Left ventricle myocardium superior (tissue), 1 donor: Measurements from ENCODE around the gene PROM1. TPM values are rescaled to one million over a fixed set of nuclear protein-coding genes. Genes with fewer than 3 reads are reported as not detected.

Source experiments
- ATAC-seq: fragments of 200-7000 bp; cut with Tn5 transposase; one replicate; pipeline ENCODE4 v1.9.1; 2020; ENCODE audit warnings: mild to moderate bottlenecking, moderate library complexity
- DNase-seq: peaks from one replicate; pipeline ENCODE4 v3.0.0-alpha.2; 2020
- intact Hi-C: fragments of 100-400 bp; cut with micrococcal nuclease; formaldehyde crosslinking; loops from one replicate; pipeline ENCODE4 v1.11.0; 2022
- total RNA-seq: library from RNA; stranded (reverse); fragmentation: NEBNext Ultra II Directional; extraction: Animal tissue kit (Norgen Biotek cat#: 25700); gene quantifications from one replicate; pipeline ENCODE4 v1.2.1, GENCODE V29; 2021
- donor health status: DM: no; HTN: yes; CAD: no; lungs with severe emphysema.

Gene PROM1
- total RNA-seq, 1 donor from 2014 or later = 3.2 TPM

DNA sequence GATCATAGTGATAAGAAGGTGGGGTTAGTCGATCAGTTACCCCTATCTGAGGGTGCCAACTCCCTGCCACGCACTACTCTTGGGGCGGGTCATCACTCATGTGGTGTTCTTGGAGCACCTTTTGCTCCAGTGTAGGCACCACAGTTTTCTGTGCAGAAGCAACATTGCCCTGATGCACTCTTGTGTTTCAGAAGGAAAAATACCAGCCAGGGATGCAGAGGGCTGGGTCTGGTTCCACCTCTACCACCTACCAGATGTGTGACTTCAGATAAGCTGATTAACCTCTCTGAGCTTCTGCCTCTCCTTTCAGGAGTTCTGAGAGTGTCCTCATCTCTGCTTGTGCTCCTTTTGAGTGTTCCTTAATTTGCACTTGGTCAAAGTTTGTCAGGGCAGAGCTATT is 29.9 kb upstream of the PROM1 start:
- intact Hi-C loops = no loop called here
- no peak for ATAC-seq
- no peak for DNase-seq

DNA sequence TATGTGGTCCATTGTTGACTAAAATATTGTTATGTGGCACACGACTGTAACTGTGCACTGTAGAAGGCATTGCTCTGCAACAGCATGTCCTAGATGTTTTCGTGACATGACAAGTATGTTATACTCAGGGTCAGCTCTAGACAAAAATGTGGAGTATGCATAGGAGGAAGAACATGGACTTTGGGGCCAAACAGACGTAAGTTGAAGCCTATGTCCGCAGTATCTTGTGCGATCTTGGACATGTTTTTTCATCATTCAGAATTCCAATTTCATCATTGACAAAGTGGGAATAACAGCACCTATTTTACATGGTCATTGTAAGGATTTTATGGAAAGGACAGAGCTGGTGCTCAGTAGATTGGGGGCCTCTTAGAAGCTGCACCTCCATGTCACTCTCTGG is 27.7 kb upstream of the PROM1 start:
- DNase-seq = no peak
- ATAC-seq = no peak
- intact Hi-C loops = no loop called here

DNA sequence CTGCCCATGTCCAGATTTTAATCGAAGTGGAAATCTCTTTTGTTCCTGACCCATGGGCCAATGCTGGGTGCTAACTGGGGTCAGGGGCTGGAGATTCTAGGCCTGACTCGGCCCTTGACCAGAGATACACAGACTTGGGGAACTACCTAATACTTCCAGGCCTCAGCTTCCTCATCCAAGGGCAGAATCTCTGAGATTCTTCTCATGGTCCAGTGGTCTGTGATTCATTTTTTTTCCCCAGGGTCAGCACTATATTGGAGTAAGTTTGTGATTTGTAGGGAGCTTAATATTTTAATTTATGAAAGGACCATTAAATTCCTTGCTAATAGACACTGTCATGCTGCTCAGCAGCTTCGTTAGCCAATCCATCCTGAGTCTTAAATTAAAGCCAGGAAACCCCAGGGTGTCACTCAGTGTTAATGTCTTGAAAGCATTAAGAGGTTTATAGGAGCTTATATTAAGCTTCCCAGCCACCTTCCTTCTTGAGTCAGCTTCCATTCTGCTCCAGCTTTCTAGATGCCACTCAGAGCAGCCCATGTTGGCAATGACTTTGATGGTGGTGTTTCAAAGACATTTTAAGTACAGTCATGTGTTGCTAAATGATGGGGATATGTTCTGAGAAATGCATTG is 27.0 kb upstream of the PROM1 start:
- DNase-seq (no peak), ATAC-seq (no peak)
- intact Hi-C loops = no loop called here

DNA sequence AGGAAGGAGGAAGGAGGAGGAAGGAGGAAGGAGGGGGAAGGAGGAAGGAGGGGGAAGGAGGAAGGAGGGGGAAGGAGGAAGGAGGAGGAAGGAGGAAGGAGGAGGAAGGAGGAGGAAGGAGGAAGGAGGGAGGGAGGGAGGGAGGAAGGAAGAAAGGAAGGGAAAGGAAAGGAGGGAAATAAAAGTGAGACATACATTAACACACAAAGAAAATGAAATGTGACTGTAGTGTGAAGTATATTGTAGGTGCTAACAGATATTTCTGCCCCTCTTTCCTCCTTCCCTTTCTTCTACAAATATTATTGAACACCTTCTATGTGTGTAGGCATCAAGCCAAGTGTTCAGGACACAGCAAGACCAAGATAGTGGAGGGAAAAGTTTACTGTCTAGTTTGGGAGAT is 26.4 kb upstream of the PROM1 start:
- DNase-seq = no peak
- intact Hi-C loops = no loop called here
- no peak for ATAC-seq

DNA sequence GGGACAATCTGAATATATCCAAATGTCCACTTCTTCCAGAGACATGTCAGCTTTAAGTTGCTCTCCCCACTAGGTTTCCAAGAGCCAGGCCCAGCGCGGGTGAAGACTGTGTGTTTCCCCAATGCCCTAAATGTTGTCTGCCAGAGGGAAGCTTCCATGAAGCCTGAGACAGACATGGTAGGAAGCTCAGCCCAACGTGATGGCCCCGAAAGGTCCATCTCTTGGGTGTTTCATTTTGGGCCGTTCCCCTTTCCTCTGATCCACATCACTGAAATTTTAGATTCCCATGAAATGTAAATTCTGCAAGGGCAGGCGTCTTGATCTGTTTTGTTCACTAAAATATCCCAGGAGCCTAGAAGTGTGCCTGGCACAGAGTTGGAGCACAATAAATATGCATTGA is 25.4 kb upstream of the PROM1 start:
- no peak for ATAC-seq
- intact Hi-C loops = no loop called here

DNA sequence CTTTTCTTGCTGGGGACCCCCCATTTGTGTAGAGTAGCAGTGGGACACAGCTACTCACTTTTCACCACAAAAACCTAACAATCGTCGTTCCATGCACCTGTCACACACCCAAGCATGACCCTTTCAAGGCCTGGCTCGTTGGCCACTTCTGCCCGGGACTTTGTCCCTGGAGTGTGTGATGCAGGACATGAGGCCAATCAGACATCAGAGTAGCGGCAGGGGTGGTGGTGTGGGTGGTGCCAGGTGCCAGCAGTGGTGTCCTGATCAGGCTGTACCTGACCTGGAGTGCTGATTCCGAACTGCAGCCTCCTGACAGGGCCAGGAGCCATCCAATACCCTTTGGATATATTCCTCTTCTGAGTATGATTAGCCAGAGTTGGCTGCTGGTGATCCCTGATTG is 23.1 kb upstream of the PROM1 start:
- intact Hi-C loops = no loop called here
- no peak for ATAC-seq
- no peak for DNase-seq

More for the DNA sequence above, 25.4 kb upstream of the PROM1 start:
- DNase-seq = no peak

DNA sequence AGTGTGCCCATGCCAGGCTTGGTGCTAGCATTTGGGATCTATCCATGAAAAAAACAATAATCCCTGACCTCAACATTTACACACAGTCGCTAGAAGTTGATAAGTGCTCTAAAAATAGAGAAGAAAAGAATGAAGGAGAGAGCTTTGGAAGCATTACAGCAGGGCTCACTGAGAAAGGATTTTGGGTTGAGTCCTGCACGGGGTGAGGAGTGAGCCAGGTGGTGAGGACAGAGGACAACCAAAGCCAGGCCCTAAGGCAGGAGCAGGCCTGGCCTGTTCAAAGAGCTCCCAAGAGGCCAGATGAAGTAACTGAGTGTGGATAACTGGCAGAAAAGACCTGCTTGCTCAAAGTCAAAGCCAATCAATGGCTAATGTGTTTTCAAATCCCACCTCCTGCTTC is 20.7 kb upstream of the PROM1 start:
- DNase-seq (no peak), ATAC-seq (peak; percentile 89)
- intact Hi-C loops = no loop called here

DNA sequence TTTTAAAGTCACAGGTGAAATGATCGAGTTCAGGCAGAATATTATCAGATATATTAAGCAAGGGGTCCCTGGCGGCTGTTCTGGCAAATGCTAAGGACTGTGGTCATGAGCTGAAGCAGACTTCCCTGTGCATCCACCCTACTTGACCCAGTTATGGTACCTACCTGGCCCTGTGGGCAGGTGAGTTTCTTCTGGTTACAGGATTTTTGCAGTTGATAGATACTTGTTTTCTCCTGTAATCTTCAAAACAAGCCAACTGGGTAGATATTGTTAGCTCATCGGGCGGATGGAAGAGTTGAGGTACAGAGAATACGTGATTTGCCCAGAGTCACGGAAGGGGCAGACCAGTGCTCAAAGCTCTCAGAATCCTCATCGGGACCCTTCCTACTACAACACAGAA is 18.5 kb upstream of the PROM1 start:
- intact Hi-C loops = no loop called here
- DNase-seq (no peak), ATAC-seq (no peak)

DNA sequence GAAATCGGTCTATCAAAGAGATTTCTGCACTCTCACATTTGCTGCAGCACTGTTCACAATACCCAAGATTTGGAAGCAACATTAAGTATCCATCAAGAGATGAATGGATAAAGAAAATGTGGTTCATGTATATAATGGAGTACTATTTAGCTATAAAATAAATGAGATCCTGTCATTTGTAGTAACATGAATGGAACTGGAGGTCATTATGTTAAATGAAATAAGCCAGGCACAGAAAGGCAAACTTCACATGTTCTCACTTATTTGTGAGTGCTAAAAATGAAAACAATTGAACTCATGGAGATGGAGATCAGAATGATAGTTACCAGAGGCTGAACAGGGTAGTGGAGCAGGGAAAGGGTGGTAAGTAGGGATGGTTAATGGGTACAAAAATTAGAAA is 17.0 kb upstream of the PROM1 start:
- DNase-seq (no peak), ATAC-seq (no peak)

DNA sequence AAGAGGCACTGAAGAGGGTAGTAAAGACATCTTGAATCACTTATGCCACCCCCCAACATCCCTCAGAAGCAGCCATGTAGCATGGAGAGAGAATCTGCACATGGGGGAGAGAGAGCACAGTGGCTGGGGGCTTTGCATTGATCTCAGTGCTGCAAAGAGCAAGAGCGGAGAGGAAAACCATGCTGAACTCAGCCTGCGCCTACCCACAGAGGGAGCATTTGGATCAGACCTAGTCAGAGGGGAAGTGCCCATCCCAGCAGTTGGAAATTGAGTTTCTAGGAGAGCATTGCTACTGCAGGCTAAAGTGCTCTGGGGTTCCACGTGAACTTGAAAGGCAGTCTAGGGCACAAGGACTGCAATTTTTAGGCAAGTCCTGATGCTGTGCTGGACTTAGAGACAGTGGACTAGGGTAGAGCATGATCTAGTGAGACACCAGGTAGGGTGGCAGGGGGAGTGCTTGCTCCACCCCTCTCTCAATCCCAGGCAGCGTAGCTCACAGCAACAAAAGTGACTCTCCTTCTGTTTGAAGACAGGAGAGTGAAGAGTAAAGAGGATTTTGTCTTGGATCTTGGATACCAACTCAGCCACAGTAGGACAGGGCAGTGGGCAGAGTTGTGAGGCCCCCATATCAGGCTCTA is 9.0 kb upstream of the PROM1 start:
- ATAC-seq (no peak), DNase-seq (no peak)
- intact Hi-C loops = no loop called here

More for the DNA sequence above, 17.0 kb upstream of the PROM1 start:
- intact Hi-C loops = no loop called here

DNA sequence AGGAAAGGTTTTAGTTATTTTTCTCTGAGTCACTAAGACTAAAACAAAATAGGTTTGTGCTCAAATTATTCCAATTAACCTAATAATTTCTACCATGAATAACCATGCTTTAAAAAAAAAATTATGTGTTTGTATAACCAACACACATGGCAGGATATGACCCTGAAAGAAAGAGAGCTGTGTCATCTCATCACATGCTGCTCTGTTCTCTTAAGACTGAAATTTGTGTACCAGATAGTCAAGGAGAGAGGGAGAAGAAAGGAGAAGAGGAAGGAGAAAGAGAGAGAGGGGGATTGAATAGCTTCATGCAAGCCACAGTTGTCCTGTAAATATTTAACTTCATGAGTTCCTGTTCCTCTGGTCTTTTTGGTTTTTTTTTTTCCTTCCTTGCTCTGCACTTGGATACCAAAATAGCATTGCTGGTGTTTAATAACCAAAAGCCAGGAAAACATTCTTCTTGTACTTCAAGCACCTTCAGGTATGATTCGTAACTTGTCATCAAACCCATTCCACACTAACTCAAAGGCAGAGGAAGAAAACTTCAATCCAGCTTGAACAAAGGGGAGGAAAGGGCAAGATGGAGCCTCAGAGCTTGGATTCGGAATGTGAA is 6.4 kb upstream of the PROM1 start:
- DNase-seq (no peak), ATAC-seq (no peak)
- intact Hi-C loops = no loop called here

DNA sequence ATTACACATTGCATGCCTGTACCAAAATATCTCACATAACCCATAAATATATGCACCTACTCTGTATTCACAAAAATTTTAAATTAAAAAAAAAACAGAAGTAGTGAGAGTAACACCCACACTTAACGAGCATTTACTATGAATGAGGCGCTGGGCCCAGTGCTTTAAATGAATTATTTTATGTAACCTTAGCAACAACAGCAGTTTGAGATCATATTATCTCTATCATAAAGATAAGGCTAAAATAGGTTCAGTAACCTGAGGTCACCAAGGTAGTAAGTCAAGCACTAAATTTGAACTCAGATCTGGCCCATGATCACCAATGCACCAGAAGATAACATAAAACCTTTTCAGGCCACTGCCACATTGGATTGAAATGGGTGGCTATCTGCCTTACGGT is 5.3 kb upstream of the PROM1 start:
- DNase-seq = no peak
- intact Hi-C loops = no loop called here
- no peak for ATAC-seq

DNA sequence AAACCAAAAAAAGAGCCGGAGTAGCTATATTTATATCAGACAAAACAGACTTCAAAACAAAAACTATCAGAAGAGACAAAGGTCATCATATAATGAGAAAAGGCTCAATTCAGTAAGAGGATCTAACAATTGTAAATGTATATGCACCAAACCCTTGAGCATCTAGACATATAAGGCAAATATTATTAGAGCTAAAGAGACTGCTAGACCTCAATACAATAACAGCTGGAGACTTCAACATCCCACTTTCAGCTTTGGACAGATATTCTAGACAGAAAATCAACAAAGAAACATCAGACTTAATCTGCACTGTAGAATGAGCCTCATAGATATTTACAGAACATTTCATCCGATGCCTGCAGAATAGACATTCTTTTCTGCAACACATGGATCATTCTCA is 4.8 kb upstream of the PROM1 start:
- intact Hi-C loops = no loop called here
- no peak for ATAC-seq

DNA sequence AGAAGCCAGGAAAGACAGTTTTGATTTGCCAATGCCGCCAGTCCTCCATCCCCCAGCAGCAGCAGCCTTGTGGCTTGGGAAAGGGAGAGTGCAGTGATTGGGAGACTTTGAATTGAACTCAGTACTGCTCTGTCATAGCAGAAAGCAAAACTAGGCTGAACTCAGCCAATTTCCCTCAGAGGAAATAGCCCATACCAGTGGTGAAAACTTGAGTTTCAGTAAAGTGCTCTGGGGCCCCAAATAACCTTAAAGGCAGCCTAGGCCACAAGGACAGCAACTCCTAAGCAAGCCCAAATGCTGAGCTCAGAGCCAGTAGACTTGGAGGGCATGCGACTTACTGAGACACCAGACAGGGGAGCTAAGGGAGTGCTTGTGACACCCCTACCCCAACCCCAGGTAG is 2.0 kb upstream of the PROM1 start:
- DNase-seq = no peak
- no peak for ATAC-seq
- intact Hi-C loops = no loop called here

More for the DNA sequence above, 4.8 kb upstream of the PROM1 start:
- DNase-seq = no peak

DNA sequence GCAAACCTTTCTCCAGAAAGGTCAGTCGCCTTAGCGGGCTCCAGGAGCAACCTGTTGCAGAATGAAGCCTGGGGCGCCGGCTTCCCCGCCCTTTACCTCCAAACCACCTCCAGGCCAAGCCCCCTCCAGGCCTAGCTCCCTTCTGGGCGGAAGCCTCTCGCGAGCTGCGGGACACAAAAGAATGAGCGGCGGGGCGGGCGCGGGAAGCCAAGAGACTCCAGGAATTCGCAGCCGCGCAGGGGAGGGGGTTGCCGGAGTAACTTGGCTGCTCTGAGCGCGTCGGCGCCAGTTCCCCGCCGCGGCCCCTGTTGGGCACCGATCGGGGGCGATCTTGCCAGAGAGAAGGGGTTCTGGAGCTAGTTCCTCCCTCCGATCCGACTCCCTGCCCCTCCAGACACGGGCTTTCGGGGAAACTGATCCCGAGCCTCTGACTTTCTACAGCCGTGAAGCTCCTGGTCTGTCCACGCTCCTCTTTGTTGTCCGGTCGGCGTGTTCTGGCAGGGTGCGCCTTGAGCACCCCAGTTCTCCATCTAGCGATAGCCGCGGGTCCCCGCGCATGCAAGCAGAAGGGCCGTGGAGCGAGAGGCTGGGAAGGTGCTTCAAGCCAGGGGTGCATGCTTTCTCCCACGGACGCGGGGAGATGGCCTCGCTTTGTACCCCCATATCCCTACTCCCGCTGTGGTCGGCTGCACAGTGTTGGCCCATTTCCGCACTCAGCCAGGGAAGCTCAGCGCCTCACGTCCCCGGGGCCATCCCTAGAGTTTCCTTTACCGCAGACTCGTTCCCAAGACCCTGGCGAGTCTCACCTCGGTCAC is 1.2 kb downstream of the PROM1 start:
- DNase-seq (peak; percentile 49), ATAC-seq (peak; percentile 54)
- intact Hi-C loops = no loop called here

DNA sequence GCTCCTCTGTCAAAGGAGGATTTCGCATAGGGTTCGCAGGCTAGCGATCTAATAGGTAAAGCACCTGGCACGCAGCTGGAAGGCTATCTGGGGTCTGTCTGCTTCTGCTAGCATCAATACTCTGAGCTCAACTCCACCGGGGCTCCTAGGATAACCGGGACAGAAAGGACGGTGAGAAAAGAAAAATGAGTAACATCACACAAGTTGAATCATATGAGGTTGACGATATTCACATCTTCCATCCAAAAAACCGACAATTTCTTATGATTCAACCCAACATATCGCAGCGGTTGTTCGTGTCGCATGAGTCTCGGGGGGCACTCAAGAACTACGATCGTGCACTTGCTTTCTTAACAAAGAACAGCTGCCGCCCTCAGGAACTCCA is 1.8 kb downstream of the PROM1 start:
- ATAC-seq = no peak
- DNase-seq = no peak
- intact Hi-C loops = no loop called here

DNA sequence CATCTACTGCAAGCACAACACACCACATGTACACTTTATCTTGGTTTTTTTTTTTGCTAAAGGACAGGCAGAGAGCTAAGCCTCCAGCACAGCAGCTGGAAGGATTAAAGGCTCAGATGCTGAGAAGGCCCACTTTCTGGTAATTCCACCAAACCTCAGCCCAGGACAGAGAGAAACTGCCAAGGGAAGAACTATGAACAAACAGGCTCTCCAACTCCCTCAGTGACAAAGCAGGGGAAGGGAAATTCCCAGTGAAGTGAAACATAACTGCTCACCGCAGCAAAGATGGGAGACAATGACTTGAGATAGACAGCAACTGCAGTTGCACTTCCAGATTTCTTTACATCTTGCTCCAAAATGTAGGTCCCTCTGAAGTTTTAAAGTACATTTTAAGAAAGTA is 4.8 kb downstream of the PROM1 start:
- DNase-seq (no peak), ATAC-seq (no peak)
- intact Hi-C loops = no loop called here

DNA sequence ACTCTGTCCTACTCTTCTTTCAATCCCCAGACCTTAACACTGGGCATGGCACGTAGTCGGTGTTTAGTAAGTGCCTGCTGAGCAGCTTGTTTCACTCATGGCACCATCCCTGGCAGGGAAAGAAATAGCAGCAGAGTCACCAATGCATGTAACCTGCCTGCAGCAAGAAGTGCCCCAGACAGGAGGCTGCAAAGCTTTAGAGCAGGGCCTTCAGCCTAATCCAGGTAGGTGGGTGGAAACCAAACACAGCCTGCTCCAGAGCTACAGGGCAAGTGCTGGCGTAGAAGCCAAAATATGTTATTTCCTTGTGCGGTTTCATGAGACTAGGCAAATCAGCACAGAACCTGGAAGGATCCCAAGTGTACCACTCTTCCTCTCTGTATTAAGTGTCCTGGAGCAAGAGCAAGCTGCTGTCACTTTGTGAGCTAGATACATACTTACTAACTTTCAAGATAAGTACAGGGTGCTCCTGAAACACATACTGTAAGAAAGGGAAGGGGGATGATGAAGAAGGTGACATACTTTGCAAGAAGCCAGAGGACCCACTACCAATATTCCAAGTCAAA is 5.5 kb downstream of the PROM1 start:
- ATAC-seq (peak; percentile 62), DNase-seq (no peak)
- intact Hi-C loops = no loop called here

DNA sequence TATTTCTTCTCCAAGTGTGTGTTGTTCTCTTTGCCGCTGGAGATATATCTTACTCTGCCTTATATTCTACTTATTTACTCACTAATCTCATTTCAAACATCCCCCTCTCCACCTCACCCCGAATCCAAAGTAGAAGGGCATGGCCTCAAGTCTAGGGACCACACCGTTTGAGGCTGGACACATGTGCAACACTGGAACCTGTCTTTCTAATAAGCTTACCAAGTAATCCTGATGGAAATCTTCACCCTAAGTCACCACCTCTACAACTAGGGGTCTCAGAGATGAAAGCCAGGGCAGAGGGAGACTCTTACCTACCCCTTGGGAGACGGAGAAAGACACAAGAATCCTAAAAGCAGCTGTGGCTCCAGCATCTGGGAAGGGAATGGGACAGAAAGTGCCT is 6.0 kb downstream of the PROM1 start:
- intact Hi-C loops = no loop called here
- DNase-seq (no peak), ATAC-seq (no peak)
